ENCODE data around the gene A3GALT2. TPM values are rescaled to one million over a fixed set of nuclear protein-coding genes. Genes with fewer than 3 reads are reported as not detected.

A3GALT2 gene
- total and polyA plus RNA-seq, 8 donors, result 0.07 TPM; not detected in 7

GRCh38 chr1:33305016-33305415 lies 15.9 kb downstream of the A3GALT2 start:
- Histone ChIP-seq H3K4me3 (no peak overlapping the region), H3K9me3 (no peaks in the 10 kb centered on the region), H3K4me1 (peaks cover 0 to 3% (median 0%) of the 10 kb centered on the region in 3 donors), H3K27me3 (no peaks in the 10 kb centered on the region), H3K36me3 (no peaks in the 10 kb centered on the region), H3K27ac (no peak overlapping the region)
- WGBS, 2 donors, result 92 to 95% methylated on average over 5 of the region's 5 CpGs
- no peak for TF ChIP-seq CTCF (IDR thresholded peaks at IDR 0.05)
- no peak for ATAC-seq
- intact Hi-C loops (cut with DNase I), result no loop called here
- DNase-seq, result no peak
- no peak for FAIRE-seq

- Histone ChIP-seq H3K36me3 (no peaks in the 10 kb centered on the region), H3K27me3 (no peaks in the 10 kb centered on the region), H3K9me3 (no peaks in the 10 kb centered on the region), H3K4me1 (peaks cover 0 to 3% (median 0%) of the 10 kb centered on the region in 3 donors), H3K4me3 (no peak overlapping the region), H3K27ac (no peak overlapping the region)
- WGBS, 2 donors, result 97 to 100% methylated on average over 1 of the region's 1 CpG
- ATAC-seq, result no peak
- no peak for TF ChIP-seq CTCF (IDR thresholded peaks at IDR 0.05)
- peak in 1 of 6 donors; percentile 14 for DNase-seq
- no peak for FAIRE-seq
- intact Hi-C loops (cut with DNase I), result no loop called here
Observed at GRCh38 chr1:33302325-33302724, 18.6 kb downstream of the A3GALT2 start.

- Histone ChIP-seq H3K4me3 (no peak overlapping the region), H3K9me3 (no peaks in the 10 kb centered on the region), H3K27me3 (no peaks in the 10 kb centered on the region), H3K4me1 (no peaks in the 10 kb centered on the region), H3K27ac (no peak overlapping the region), H3K36me3 (no peaks in the 10 kb centered on the region)
- WGBS, 2 donors, result 88% methylated on average over 4 of the region's 4 CpGs
- DNase-seq, result peak in 1 of 6 donors; percentile 17
- intact Hi-C loops (cut with DNase I), result no loop called here
- ATAC-seq, result peak in 1 of 4 donors; percentile 22
- no peak for FAIRE-seq
- TF ChIP-seq CTCF (IDR thresholded peaks at IDR 0.05), result no peak
Observed at GRCh38 chr1:33301273-33301984, 19.5 kb downstream of the A3GALT2 start.

GRCh38 chr1:33300673-33301072 lies 20.2 kb downstream of the A3GALT2 start:
- Histone ChIP-seq H3K27me3 (no peaks in the 10 kb centered on the region), H3K4me3 (no peak overlapping the region), H3K27ac (no peak overlapping the region), H3K4me1 (no peaks in the 10 kb centered on the region), H3K9me3 (no peaks in the 10 kb centered on the region), H3K36me3 (peaks cover 0 to 7% (median 0%) of the 10 kb centered on the region in 3 donors)
- intact Hi-C loops (cut with DNase I), result no loop called here
- peak in 1 of 6 donors; percentile 39 for DNase-seq
- peak in 2 of 4 donors; percentile 13 to 44 for ATAC-seq
- no peak for FAIRE-seq
- 85% methylated on average over 5 of the region's 5 CpGs for WGBS, 2 donors
- no peak for TF ChIP-seq CTCF (IDR thresholded peaks at IDR 0.05)
